ENCODE data around the gene MAP4K2.
A peak's percentile ranks its signal among the peaks of the same experiment; 100 is the strongest.

Gene MAP4K2

DNA sequence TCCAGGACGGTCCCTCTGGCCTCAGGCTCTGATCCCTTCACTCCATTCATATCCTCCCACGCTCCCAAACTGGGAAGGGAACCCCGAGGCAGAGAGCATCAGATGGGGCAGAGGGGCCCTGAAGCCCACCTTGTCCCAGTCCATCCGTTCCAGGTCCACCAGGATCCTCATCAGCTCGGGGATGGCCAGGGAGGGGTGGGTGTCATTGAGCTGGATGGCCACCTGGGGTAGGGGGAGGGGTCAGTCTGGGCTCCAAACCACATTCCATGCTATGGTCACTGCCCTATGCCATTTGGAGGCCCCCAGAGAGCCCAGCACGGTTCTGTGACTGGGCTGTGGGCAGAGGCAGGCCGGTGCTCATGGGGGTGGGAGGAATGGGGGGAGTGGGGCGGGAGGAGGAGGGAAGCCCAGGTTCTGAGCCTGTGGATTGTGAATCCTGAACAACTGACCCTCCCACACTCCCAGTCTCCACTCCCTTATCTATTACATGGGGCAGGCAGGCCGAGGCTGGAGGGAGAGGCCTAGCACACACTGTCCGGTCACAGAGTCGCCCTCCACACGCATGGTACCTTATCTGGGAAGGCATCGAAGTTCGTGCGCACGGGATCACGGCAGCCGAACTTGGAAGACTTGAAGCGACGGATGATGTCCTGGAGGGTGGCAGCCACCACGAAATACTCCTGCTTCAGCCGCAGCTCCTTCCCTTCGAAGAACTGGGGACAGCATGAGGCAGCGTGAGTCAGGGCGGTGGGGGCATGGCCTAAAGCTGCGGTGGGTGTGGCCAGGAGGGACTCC lies 48.7 kb downstream of the MAP4K2 start:
- no peak for DNase-seq

DNA sequence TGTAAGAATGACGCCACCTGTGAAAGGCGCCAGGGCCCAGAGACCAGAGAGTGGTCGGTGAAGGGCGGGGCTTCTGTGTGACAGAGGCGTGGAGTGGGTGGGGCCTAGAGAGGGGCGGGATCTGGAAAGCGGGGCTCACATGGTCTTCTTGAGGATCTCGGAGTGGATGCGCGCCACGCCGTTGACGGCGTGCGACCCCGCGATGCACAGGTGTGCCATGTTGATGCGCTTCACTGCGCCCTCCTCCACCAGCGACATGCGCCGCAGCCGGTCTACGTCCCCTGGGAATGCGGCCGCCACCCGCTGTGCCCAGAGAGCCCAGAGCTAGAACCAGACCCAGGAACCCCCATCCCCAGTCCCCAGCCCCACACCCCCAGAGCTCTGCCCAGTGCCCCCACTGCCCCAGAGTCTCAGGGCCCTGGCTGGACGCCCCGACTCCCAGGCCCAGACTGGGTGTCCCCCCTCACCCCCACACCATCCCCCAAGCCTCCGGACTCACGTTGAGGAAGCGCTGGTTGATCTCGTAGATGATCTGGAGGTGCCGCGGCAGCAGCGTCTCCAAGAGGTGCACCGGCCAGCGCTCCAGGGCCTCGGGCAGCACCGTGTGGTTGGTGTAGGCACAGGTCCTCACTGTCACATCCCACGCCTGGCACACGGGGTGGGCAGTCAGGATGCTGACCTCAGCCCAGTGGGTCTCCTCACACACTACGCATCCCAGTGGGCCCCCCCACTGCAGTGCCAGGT lies 49.5 kb downstream of the MAP4K2 start:
- ATAC-seq: no peak

More for the DNA sequence above, 48.7 kb downstream of the MAP4K2 start:
- no peak for ATAC-seq

DNA sequence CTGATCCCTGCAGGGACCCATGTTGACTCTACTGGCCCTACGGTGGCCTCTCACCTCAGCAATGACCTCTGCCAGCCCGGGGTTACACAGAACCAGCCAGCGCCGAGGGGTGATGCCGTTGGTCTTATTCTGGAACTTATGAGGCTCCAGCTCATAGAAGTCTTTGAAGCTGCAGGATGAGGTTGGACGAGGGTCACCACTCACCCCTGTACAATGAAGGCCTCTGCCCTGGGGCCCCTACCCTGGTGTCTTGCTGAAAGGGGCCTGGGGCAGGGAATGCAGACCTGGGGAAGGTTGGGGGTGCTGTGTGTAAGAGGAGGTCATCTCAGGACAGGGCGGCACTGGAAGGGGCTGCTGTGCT lies 50.0 kb downstream of the MAP4K2 start:
- no peak for ATAC-seq
- DNase-seq: no peak

More for the DNA sequence above, 49.5 kb downstream of the MAP4K2 start:
- no peak for DNase-seq

DNA sequence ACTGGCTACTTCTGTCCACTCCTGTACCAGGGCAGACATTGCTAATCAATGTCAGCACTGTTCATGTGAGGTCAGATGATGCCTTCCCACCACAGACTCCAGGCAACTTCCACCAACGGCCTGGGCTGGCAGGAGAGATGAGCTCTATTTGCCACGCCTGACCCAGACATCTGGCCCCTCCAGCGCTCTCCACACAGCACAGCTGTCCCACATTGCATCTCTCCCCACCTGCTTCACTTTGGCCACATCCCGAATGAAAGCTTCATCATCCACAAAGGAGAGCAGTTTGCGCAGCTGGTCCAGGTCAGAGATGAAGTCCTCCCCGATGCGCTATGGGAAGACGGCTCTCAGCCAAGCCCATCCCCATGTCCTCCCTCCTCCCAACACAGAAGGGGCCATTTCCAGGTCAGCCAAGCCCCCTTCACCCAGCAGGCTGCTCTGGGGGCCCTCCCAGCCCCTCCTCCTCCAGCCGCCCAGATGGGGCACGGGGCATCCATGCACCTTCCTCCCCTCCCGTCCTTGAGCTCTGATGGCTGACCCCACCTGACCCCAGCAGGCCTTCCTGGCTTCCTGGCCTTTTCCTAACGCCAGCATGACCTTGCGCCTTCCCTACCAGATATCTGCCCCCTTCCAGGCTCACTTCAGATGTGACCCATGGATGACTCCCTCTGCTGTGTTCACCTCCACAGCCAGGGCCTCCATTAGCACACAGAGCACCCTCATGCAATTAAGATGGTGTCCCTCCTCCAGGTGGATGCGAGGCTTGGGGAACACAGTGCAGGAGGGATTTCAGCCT lies 50.6 kb downstream of the MAP4K2 start:
- DNase-seq: no peak
- no peak for ATAC-seq

GRCh38 chr11:64751580-64751979 lies 51.4 kb downstream of the MAP4K2 start:
- no peak for DNase-seq

GRCh38 chr11:64751136-64751535 lies 51.9 kb downstream of the MAP4K2 start:
- ATAC-seq (no peak), DNase-seq (no peak)

More at GRCh38 chr11:64751580-64751979, 51.4 kb downstream of the MAP4K2 start:
- ATAC-seq: no peak

GRCh38 chr11:64750361-64751054 lies 52.5 kb downstream of the MAP4K2 start:
- ATAC-seq (no peak), DNase-seq (no peak)

GRCh38 chr11:64747961-64748665 lies 54.9 kb downstream of the MAP4K2 start:
- DNase-seq: no peak
- no peak for ATAC-seq

- ATAC-seq: no peak
These were observed 56.5 kb downstream of the MAP4K2 start for GRCh38 chr11:64746486-64746885.

DNA sequence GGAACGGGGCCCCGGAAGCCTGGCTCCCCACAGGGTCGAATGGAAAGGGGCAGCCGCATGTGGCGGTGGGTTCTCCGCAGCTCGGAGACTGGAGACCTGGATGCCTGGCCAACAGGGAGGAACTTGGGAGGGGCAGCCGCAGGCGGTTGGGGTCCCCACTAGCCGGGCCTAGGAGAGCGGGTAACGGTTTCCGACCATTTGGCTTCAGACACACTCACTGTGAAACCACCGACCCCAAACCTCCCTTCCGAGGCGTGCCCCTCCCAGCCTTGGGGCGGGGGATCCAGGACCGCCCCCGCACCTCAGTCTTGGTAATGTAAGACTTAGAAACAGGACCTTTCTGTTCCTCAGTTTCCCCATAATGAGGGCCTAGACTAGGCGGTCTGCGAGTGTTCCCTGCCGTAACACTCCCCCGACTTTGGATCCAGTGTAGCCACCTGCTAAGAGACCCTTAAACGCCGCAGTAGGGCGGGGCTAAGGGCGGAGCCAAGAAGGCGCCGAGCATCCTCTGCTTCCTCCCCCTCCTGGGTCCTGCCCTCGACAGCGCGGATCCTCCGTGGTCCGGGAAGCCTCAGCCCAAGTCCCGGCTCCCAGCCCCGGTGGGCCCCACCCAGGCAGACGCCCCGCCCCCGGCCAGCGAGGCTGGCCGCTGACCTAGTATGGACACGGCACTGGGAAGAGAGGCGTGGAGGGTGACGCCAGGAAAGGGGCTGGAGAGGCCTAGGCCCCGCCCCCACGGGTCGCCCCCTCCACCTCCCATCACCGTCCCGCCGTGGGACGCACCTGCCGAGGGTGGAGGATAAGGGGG lies 57.3 kb downstream of the MAP4K2 start:
- ATAC-seq (peak; percentile 41), DNase-seq (peak; percentile 74)

More at GRCh38 chr11:64746486-64746885, 56.5 kb downstream of the MAP4K2 start:
- DNase-seq: no peak

GRCh38 chr11:64745189-64745520 lies 57.9 kb downstream of the MAP4K2 start:
- peak; percentile 73 for DNase-seq
- peak; percentile 6 for ATAC-seq

DNA sequence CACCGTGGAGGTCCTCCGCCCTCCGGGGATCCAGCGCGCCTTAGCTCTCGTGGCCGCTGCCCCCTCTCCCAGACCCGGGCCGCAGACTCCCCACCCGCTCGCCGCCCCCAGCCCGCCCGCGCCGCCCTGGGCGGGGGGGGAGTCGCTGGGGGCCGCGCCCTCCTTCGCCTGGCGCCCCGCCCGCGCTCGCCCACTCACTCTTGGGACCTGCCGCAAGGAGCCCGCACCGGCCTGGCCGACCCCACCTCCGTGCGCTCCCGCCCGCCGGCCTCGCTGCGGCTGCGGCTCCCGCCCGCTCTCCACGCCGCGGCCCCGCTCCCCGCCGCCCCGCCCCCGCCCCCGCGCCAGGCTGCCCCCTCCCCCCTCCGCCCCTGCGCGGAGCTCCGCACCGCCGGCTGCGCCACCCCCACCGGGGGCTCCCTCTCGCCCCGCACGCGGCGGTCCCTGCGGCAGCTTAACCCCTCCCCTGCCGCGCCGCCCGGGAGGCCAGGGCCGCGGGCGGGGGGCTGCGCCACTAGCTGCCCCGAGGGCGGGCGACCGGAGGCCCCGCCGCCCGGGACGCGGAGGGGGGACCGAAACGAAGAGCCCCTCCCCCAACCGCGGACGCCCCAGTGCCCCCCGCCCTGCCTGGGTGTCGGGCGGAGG lies 58.3 kb downstream of the MAP4K2 start:
- no peak for ATAC-seq
- DNase-seq: peak; percentile 39

GRCh38 chr11:64743591-64744543 lies 59.1 kb downstream of the MAP4K2 start, which contains the start of gene RASGRP2:
RASGRP2 (minus strand) TSS chr11:64744142; CDS start chr11:64742866, 1,276 bp downstream.
- peak; percentile 90 for DNase-seq
- peak; percentile 52 for ATAC-seq

GRCh38 chr11:64742889-64743590 lies 60.0 kb downstream of the MAP4K2 start:
- ATAC-seq (peak; percentile 44), DNase-seq (peak; percentile 87)

- peak; percentile 6 for ATAC-seq
- peak; percentile 40 for DNase-seq
These were observed 60.7 kb downstream of the MAP4K2 start for GRCh38 chr11:64742087-64742888.

GRCh38 chr11:64741375-64742086 lies 61.5 kb downstream of the MAP4K2 start:
- ATAC-seq: no peak
- DNase-seq: no peak

GRCh38 chr11:64739871-64740270 lies 63.1 kb downstream of the MAP4K2 start:
- ATAC-seq: no peak

More at GRCh38 chr11:64739871-64740270, 63.1 kb downstream of the MAP4K2 start:
- no peak for DNase-seq

Measured in stimulated activated naive CD8-positive, alpha-beta T cell treated with anti-CD3 and anti-CD28 coated beads, Interleukin-15, Interleukin-2, amounts not matched to agents 100 U/mL and 50 U/mL, for 24 hours (primary cell).